HepG2 (cell line): Measurements from ENCODE around the gene ARID5B. TPM values are rescaled to one million over a fixed set of nuclear protein-coding genes. Genes with fewer than 3 reads are reported as not detected.

ENCODE experiments used
- ATAC-seq: fragments of 200-7000 bp; cut with Tn5 transposase; 3 replicates; pipeline ENCODE4 v1.9.1; 2020; ENCODE audit warnings: mild to moderate bottlenecking, moderate library complexity
- BruUV-seq: library from RNA; stranded (reverse); fragments of 400-500 nt; replicated peaks from 2 replicates; lab custom pipeline; 2021; lab: Mats Ljungman, UMichigan
- CTCF ChIA-PET: fragments of 300-600 bp; formaldehyde crosslinking; extraction: SDS; loops from one replicate; lab custom pipeline; 2021; ENCODE audit warnings: low total read pairs, inconsistent platforms, low intra/inter-chr PET ratio; lab: Yijun Ruan, JAX
- POLR2A ChIA-PET: fragments of 350-600 bp; sonication (Branson Sonifier 250); formaldehyde crosslinking; loops from one replicate; lab custom pipeline; 2020; ENCODE audit warnings: antibody characterized with exemption, inconsistent platforms; lab: Yijun Ruan, JAX
- DNase-seq: peaks from one replicate; pipeline ENCODE4 v3.0.0-alpha.2; 2015; ENCODE audit warnings: low spot score
- FAIRE-seq: peaks from 3 replicates; lab custom pipeline; 2011; peaks lifted over from hg19 to GRCh38; lab: Jason Lieb, UNC
- H2AFZ ChIP-seq: one replicate; pipeline ENCODE4 v1.6.1; 2011; ENCODE audit warnings: low read length, inconsistent platforms
- H3K27ac ChIP-seq: fragments of 300-600 bp; 3 replicates; pipeline ENCODE4 v1.8.0; 2011; ENCODE audit warnings: mixed run types, mild to moderate bottlenecking, mixed read lengths, low read length, inconsistent platforms; ENCODE audit not compliant: insufficient read depth; ENCODE audit errors: extremely low read length
- H3K27me3 ChIP-seq, 2 experiments: fragments of 200-600 bp in 1 of 2; 2 replicates in 1 of 2; 3 replicates in 1 of 2; pipeline versions ENCODE4 v1.6.0 to v1.8.0; 2011; ENCODE audit warnings: low read length in 2 of 2, mild to moderate bottlenecking in 2 of 2, moderate library complexity in 2 of 2, inconsistent platforms in 1 of 2; ENCODE audit not compliant: insufficient read depth in 2 of 2, control insufficient read depth in 1 of 2
- H3K36me3 ChIP-seq, 2 experiments: fragments of 200-600 bp in 1 of 2; replicated peaks in 1 of 2; 2 replicates in 1 of 2; 3 replicates in 1 of 2; pipeline versions ENCODE4 v1.5.1 to v1.8.0; 2011; ENCODE audit warnings: low read length in 2 of 2, inconsistent platforms in 1 of 2; ENCODE audit not compliant: insufficient read depth in 2 of 2, control insufficient read depth in 1 of 2
- H3K4me1 ChIP-seq: 2 replicates; pipeline ENCODE4 v1.5.1; 2012; ENCODE audit warnings: low read length, inconsistent platforms; ENCODE audit not compliant: insufficient read depth
- H3K4me2 ChIP-seq: 2 replicates; pipeline ENCODE4 v1.6.0; 2011; ENCODE audit warnings: low read depth, low read length, inconsistent platforms
- H3K4me3 ChIP-seq, 3 experiments: fragments of 200-600 bp in 1 of 3; sonication (generic), shearing (Covaris generic) in 1 of 3; replicated peaks in 1 of 3; 2 replicates each; pipeline ENCODE4 v1.5.1; 2011 to 2016; ENCODE audit warnings: low read length in 3 of 3, inconsistent platforms in 2 of 3, low read depth in 2 of 3, mild to moderate bottlenecking in 2 of 3, control low read depth in 1 of 3, mixed read lengths in 1 of 3; ENCODE audit not compliant: insufficient read depth in 1 of 3
- H3K79me2 ChIP-seq: one replicate; pipeline ENCODE4 v1.6.1; 2011; ENCODE audit warnings: low read length, inconsistent platforms; ENCODE audit not compliant: insufficient read depth
- H3K9ac ChIP-seq: 2 replicates; pipeline ENCODE4 v1.6.0; 2011; ENCODE audit warnings: mild to moderate bottlenecking, low read depth, low read length, inconsistent platforms; ENCODE audit not compliant: insufficient read depth
- H3K9me3 ChIP-seq: 2 replicates; pipeline ENCODE4 v1.5.1; 2012; ENCODE audit warnings: mild to moderate bottlenecking, low read length
- H4K20me1 ChIP-seq: 2 replicates; pipeline ENCODE4 v1.6.0; 2011; ENCODE audit warnings: inconsistent platforms, mild to moderate bottlenecking, low read length, moderate library complexity; ENCODE audit not compliant: insufficient read depth
- ATAD3A ChIP-seq: sonication (generic); formaldehyde crosslinking; IDR thresholded peaks from 2 replicates; pipeline ENCODE4 v1.4.0; 2020; ENCODE audit warnings: missing genetic modification reagents
- BORCS8-MEF2B ChIP-seq: sonication (generic); formaldehyde crosslinking; IDR thresholded peaks from 2 replicates; pipeline ENCODE4 v1.8.0; 2022; ENCODE audit warnings: mild to moderate bottlenecking, missing genetic modification reagents
- ETV5 ChIP-seq: IDR thresholded peaks from 2 replicates; pipeline ENCODE4 v1.6.1; 2018; ENCODE audit warnings: missing biosample characterization, missing genetic modification reagents, inconsistent platforms, borderline replicate concordance
- PCBP2 ChIP-seq: fragments of 200-400 bp; formaldehyde crosslinking; optimal IDR thresholded peaks from 2 replicates; pipeline ENCODE3; 2018; ENCODE audit warnings: low read length, low read depth; ENCODE audit not compliant: poor library complexity, severe bottlenecking
- ZNF143 ChIP-seq: sonication (generic); formaldehyde crosslinking; IDR thresholded peaks from 2 replicates; pipeline ENCODE4 v1.4.0; 2020; ENCODE audit warnings: missing genetic modification reagents
- ZNF207 ChIP-seq: fragments of 450-650 bp; IDR thresholded peaks from 2 replicates; pipeline ENCODE4 v1.6.1; 2016; ENCODE audit warnings: antibody characterized with exemption, borderline replicate concordance
- ZNF564 ChIP-seq: sonication (generic); formaldehyde crosslinking; IDR thresholded peaks from 2 replicates; pipeline ENCODE4 v1.8.1; 2023; ENCODE audit warnings: mild to moderate bottlenecking, missing genetic modification reagents
- WGBS: methylation state at CpG from one replicate; pipeline ENCODE4 v1.1.6; 2017; ENCODE audit warnings: low lambda C conversion rate; 5-methylcytosine and 5-hydroxymethylcytosine counted together
- in situ Hi-C: cut with HindIII; loops from 2 replicates; pipeline ENCODE4 v1.10.0; 2017; ENCODE audit warnings: low pct_unique_long_range_greater_than_20kb; ENCODE audit not compliant: extremely low pct_ligation_motif_present
- intact Hi-C: fragments of 100-400 bp; cut with micrococcal nuclease; formaldehyde crosslinking; loops from one replicate; pipeline ENCODE4 v1.10.0; 2022; ENCODE audit not compliant: unreplicated experiment
- polyA plus RNA-seq, 8 experiments: library from polyadenylated mRNA; depleted of rRNA in 3 of 8; stranded (reverse) in 7 of 8; unstranded in 1 of 8; fragments of >200 nt; fragmentation: Illumina TruSeq in 4 of 8; extraction: Trizol in 4 of 8; gene quantifications; 2 replicates each; pipeline versions ENCODE4 v1.2.1 to v1.2.3, GENCODE V29; 2011 to 2016; ENCODE audit warnings: low read depth in 4 of 8, missing spikeins in 1 of 8, mixed read lengths in 1 of 8; ENCODE audit not compliant: insufficient read depth in 1 of 8
- total RNA-seq, 5 experiments: library from RNA; depleted of rRNA; stranded (reverse); fragments of >200 nt; fragmentation: Illumina TruSeq; extraction: Trizol; gene quantifications; 2 replicates each; pipeline ENCODE4 v1.2.3, GENCODE V29; 2016; ENCODE audit warnings: low read depth in 1 of 5
- TF ChIP-seq, protein P1 (sequence below): IDR thresholded peaks from 2 replicates; pipeline ENCODE4 v1.6.1; 2016; ENCODE audit warnings: low read depth
- TF ChIP-seq, protein P2 (sequence below): IDR thresholded peaks from 2 replicates; pipeline ENCODE4 v1.6.1; 2012; ENCODE audit warnings: low read length, improper control_type of control experiment

The ARID5B gene
- total and polyA plus RNA-seq, 2 of the 13 experiments (the other 11 are each of a cell fraction or from before 2014, with no cell fraction given) = 6.2 to 21.1 TPM

DNA sequence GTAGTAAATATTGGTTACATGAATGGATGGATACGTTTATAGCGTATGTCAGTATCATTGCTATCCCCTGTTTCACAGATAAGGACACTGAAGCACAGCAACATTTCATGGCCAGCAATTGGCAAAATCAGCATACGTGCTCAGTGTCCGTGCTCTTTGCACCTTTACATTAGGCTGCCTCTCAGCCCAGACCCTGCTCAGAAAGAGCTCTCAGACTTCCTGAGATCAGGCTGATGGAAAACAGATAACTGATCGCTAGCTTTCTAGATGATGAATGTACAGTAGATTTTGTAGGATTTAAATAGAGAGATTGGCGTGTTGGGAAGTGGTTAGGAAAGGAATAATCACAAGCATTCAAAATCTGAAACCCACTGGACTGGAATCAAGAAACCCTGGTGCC lies 106.7 kb downstream of the ARID5B start (continued):
- TF ChIP-seq, protein P1, sequence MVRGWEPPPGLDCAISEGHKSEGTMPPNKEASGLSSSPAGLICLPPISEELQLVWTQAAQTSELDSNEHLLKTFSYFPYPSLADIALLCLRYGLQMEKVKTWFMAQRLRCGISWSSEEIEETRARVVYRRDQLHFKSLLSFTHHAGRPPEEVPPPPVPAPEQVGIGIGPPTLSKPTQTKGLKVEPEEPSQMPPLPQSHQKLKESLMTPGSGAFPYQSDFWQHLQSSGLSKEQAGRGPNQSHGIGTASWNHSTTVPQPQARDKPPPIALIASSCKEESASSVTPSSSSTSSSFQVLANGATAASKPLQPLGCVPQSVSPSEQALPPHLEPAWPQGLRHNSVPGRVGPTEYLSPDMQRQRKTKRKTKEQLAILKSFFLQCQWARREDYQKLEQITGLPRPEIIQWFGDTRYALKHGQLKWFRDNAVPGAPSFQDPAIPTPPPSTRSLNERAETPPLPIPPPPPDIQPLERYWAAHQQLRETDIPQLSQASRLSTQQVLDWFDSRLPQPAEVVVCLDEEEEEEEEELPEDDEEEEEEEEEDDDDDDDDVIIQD = peak; percentile 34; the same call in 1 of the 2 replicates
- TF ChIP-seq ETV5 = peak; percentile 37; the same call in 1 of the 2 replicates

DNA sequence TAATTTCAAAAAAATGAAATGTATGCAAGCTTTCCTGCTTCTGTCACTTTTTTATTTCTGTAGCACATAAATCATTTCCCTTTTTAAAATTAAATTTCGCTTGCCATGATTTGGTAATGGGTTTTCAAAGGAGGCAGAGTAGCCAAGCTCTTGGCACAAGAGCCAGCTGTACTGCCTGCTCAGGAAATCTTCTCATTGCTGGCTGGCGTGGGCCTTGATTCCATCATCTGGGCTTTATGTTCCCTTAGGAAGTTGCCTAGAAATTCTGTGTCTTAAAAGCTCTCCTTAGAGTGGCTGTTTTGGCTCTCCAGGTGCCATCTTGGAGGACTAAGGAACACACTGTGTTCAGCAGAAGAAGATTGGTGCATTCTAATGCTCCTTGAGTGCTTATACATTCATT lies 107.4 kb downstream of the ARID5B start:
- Histone ChIP-seq H4K20me1 (no peaks in the 10 kb centered on the region), H3K9ac (no peak overlapping the region), H3K79me2 (peaks cover 3% of the 10 kb centered on the region), H3K4me1 (peaks cover 63% of the 10 kb centered on the region), H3K27me3 (no peaks in the 10 kb centered on the region), H2AFZ (no peak overlapping the region), H3K4me2 (no peak overlapping the region), H3K4me3 (no peak overlapping the region), H3K9me3 (no peaks in the 10 kb centered on the region), H3K36me3 (peaks cover 6 to 10% of the 10 kb centered on the region in 2 experiments), H3K27ac (no peak overlapping the region)
- TF ChIP-seq ZNF564 (CRISPR knock-in tag) (no peak), ZNF143 (CRISPR knock-in tag) (no peak), PCBP2 (no peak), ATAD3A (CRISPR knock-in tag) (no peak), BORCS8-MEF2B (CRISPR knock-in tag) (no peak), ZNF207 (no peak)
- TF ChIP-seq, protein P2, sequence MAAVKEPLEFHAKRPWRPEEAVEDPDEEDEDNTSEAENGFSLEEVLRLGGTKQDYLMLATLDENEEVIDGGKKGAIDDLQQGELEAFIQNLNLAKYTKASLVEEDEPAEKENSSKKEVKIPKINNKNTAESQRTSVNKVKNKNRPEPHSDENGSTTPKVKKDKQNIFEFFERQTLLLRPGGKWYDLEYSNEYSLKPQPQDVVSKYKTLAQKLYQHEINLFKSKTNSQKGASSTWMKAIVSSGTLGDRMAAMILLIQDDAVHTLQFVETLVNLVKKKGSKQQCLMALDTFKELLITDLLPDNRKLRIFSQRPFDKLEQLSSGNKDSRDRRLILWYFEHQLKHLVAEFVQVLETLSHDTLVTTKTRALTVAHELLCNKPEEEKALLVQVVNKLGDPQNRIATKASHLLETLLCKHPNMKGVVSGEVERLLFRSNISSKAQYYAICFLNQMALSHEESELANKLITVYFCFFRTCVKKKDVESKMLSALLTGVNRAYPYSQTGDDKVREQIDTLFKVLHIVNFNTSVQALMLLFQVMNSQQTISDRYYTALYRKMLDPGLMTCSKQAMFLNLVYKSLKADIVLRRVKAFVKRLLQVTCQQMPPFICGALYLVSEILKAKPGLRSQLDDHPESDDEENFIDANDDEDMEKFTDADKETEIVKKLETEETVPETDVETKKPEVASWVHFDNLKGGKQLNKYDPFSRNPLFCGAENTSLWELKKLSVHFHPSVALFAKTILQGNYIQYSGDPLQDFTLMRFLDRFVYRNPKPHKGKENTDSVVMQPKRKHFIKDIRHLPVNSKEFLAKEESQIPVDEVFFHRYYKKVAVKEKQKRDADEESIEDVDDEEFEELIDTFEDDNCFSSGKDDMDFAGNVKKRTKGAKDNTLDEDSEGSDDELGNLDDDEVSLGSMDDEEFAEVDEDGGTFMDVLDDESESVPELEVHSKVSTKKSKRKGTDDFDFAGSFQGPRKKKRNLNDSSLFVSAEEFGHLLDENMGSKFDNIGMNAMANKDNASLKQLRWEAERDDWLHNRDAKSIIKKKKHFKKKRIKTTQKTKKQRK = no peak
- in situ Hi-C loops = no loop called here
- 97% methylated on average over 2 of the region's 2 CpGs for WGBS
- no peak for ATAC-seq
- CTCF ChIA-PET = no interaction called here
- no peak for FAIRE-seq
- intact Hi-C loops = no loop called here
- no peak for DNase-seq
- POLR2A ChIA-PET = interaction anchor here (2.4 kb wide), 1 partner anchor 105 kb away, joined by 5 read pairs; no protein-coding TSS in a partner anchor
- BruUV-seq = no TSS peak
